Stimulated activated CD4-positive, alpha-beta T cell treated with anti-CD3 and anti-CD28 coated beads, Interleukin-15, amount 100 ng/mL, for 1 hour (primary cell): Measurements from ENCODE around the gene GEMIN7.
"Not testable (repeated sequence)": the region's sequence is repeated elsewhere in the genome, so short reads cannot be mapped to it uniquely, and the experiment has no call there.

Experiments
- DNase-seq, 2 donors: peaks; one replicate each; pipeline ENCODE4 v3.0.0-alpha.2; 2020; ENCODE audit warnings: low read depth in 1 of 2, low spot score in 1 of 2

GEMIN7 gene

GRCh38 chr19:45103508-45104319, 24.7 kb downstream of the GEMIN7 start:
- DNase-seq: no peak

GRCh38 chr19:45104658-45105349, 25.7 kb downstream of the GEMIN7 start:
- DNase-seq: no peak

GRCh38 chr19:45106363-45106762, 27.3 kb downstream of the GEMIN7 start:
- not testable (repeated sequence) for DNase-seq

GRCh38 chr19:45107621-45108150, 28.6 kb downstream of the GEMIN7 start:
- no peak for DNase-seq

GRCh38 chr19:45110851-45111266, 31.8 kb downstream of the GEMIN7 start:
- no peak for DNase-seq

- no peak for DNase-seq
Observed at GRCh38 chr19:45112111-45112827, 33.2 kb downstream of the GEMIN7 start.

GRCh38 chr19:45113628-45114027, 34.6 kb downstream of the GEMIN7 start:
- no peak for DNase-seq

GRCh38 chr19:45114116-45114515, 35.1 kb downstream of the GEMIN7 start:
- no peak for DNase-seq

- DNase-seq: no peak
Observed at GRCh38 chr19:45115809-45116615, 37.0 kb downstream of the GEMIN7 start.

GRCh38 chr19:45117167-45117594, 38.1 kb downstream of the GEMIN7 start:
- DNase-seq: peak in 1 of 2 donors; percentile 37

- DNase-seq: no peak
Observed at GRCh38 chr19:45117671-45118070, 38.6 kb downstream of the GEMIN7 start.

GRCh38 chr19:45118106-45118505, 39.0 kb downstream of the GEMIN7 start:
- no peak for DNase-seq

- DNase-seq: not testable (repeated sequence)
Observed at GRCh38 chr19:45118591-45119355, 39.7 kb downstream of the GEMIN7 start.

GRCh38 chr19:45119582-45119981, 40.5 kb downstream of the GEMIN7 start:
- no peak for DNase-seq

GRCh38 chr19:45121827-45122345, 42.8 kb downstream of the GEMIN7 start:
- no peak for DNase-seq

GRCh38 chr19:45122832-45123231, 43.8 kb downstream of the GEMIN7 start:
- DNase-seq: no peak

GRCh38 chr19:45123440-45123850, 44.4 kb downstream of the GEMIN7 start:
- no peak for DNase-seq

GRCh38 chr19:45124021-45124420, 45.0 kb downstream of the GEMIN7 start:
- no peak for DNase-seq

- DNase-seq: no peak
Observed at GRCh38 chr19:45125360-45125759, 46.3 kb downstream of the GEMIN7 start.
